ELR (cell line): ENCODE results near the gene TAOK3.

Experiments used
- DNase-seq: peaks from one replicate; pipeline ENCODE4 v3.0.0-alpha.2; 2015; ENCODE audit warnings: low read depth

Gene TAOK3

DNA sequence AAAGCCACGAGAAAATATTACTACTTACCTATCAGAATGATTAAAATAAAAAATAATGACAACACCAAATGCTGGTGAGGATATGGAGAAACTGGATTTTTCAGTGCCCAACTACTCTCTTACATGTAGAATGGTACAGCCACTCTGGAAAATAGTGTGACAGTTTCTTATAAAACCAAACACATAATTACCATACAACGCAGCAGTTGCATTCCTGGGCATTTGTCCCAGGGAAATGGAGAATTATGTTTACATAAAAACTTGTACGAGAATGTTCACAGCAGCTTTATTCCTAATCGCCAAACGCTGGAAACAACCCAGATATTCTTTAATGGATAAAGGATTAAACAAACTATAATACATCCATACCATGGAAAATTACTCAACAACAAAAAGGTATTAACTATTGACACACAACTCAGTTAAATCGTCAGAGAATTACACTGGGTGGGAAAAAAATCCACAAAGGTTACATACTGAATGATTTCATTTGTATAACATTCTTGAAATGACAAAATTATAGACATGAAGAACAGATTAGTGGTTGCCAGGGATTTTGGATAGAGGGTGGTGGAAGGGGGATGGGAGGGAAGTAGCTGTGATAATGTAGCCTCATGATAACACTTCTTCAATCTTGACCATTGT lies 35.4 kb downstream of the TAOK3 start:
- peak; percentile 50 for DNase-seq

DNA sequence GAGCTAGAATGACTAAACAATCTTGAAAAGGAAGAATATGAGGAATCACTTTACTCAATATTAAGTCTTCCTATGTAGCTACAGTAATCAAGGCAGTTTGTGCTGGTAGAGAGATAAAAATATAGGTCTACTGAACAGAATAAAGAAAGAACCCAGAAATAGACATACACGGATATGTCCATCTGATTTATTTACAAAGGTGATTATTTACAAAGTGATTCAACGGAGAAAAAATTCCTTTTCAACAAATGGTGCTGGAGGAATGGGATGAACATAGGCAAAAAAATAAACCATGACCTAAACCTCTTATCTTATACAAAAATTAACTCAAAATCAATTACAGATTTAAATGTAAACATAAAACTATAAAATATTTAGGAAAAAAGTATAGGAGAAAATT lies 36.6 kb downstream of the TAOK3 start:
- no peak for DNase-seq

DNA sequence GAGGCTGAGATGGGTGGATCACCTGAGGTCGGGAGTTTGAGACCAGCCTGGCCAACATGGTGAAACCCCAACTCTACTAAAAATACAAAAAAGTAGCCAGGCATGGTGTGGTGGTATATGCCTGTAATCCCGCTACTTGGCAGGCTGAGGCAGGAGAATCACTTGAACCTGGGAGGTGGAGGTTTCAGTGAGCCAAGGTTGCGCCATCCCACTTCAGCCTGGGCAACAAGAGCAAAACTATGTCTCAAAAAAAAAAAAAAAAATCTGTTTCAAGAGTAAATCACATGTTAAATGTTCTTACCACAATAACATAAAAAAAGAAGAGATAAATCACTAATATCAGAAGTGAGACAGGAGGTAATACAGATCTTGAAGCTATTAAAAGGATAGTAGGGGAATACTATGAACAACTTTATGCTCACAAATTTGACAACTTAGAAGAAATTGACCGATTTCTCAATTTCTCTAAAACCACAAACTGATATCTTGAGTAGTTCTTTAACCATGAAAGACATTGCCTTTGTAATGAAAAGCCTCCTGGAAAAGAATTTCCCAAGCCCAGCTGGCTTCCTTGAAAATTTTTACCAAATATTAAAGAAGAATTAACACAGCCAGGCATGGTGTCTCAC lies 37.7 kb downstream of the TAOK3 start:
- DNase-seq: no peak

DNA sequence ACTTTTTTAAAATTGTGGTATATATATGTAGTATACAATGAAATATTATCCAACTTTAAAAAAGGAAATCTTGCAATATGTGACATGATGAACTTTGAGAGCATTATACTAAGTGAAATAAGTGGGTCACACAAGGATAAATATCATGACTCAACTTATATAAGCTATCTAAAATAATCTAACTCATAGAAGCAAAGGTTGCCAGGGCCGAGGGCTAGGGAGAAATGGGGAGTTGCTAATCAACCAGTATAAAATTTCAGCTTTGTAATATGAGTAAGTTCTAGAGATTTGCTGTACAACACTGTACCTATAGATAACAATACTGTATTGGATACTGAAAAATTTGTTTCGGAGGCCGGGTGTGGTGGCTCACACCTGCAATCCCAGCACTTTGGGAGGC lies 38.5 kb downstream of the TAOK3 start:
- no peak for DNase-seq

DNA sequence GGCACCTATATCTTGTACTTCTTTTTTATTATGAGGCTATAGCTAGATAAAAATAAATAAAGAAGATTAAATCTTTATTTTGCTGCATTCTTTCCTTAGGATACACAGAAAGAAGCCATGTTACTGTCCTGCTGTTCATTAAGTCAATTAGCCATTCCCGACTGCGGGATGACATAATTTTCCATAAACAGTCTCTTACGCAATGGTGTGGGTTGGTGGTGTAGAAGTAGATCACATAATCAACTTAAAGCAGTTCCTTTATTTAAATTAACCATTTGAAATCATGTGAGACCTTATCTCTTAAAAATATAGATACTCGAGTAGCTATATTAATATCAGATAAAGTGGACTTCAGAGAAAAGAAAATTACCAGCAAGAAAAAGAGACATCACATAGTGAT lies 40.2 kb downstream of the TAOK3 start:
- no peak for DNase-seq

DNA sequence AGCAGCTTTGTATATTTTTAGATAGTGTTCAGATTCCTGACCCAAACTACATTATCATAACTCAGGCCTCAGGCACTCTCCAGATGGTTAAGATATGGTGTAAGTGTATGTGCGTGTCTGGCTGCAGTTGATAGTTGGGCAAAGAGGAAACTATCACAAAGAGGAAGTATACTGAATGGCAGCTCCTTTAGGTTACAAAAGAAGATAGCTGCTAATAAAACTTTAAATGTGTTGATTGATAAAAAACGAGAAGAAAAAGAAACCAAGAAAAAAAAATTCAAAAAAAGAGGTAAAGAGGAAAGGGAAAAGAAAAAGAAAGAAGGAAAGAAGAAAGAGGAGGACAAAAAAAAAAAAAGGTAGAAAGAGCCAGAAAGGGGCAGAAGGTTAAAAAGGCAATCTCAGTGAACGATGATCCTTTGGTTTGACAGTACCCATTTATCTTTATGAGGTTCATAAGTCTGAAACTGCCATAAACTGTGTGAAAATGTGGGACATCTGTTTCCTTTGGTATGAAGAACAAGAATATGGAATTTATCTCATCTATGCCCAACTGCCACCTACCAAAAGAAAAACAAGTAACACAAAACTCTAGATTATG lies 42.2 kb downstream of the TAOK3 start:
- DNase-seq: peak; percentile 72

DNA sequence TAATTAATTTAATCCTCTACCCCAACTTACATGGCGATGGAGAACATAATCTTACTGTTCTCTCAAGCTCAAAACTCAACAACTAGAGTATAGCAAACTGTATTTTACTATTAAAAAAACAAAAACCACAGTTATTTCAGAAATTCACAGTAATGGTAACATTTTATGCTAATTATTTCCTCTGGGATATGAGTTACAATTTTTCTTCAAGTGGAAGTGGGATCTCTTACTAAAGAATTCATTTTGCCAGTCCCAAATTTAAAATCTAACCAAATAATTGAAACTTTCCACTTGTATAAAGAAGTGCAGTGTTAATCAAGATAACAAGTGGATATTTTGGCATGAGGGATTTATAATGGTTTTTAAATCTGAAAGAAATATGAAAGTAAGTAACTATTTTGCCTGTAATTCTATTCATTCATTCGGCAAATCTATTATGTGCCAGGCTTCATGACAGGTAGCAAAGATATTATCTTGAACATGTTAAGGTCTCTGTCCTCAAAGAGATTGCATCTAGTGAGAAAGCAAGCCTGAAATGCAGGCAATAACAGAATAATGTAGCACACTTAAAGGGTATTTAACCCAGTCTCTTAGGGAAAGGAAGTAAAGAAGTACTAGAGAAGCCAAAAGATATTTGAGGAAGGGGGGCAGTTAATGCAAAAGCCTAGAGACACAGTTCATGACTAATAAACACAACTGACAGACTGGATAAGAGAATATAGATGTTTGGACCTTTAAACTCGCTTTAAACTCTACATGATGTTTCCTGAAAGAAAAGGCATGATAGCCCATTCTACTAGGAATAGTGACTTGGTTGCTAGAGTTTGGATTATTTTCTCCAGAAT lies 44.0 kb downstream of the TAOK3 start:
- DNase-seq: peak; percentile 34

DNA sequence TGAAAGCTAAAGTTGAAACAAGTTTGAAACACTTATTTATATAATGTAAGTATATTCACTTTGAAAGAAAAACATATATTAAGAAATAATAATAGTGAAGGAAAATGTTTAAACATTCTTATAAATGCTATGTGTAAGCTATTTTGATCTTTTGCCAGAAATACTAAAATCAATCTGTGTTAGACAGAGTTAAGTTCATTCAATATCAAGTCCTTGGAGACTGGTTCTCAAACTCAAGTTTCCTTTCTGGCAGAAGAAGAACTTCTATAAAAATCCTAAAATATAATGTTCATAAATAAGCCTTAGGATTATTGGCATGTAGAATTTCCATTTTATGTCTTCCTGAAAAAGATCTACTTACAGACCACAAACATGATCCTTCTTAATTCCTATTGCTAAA lies 45.3 kb downstream of the TAOK3 start:
- no peak for DNase-seq

DNA sequence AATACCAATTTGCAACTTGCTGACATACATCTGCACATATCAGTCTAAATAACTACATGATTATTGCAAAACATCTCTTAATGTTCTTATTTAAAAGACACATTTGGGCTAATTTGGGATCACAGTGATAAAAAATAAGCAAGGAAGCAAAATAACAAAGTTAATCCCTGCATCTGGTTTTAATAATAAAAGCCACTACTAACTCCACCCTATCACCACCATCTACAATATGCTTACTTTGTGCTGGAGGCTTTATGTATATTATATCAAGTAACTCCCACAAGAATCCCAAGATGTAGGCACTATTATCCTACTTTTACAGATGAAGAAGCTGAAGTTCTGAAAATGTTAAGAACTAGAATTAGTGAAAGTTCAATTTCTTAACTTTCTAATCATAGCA lies 45.7 kb downstream of the TAOK3 start:
- DNase-seq: no peak

DNA sequence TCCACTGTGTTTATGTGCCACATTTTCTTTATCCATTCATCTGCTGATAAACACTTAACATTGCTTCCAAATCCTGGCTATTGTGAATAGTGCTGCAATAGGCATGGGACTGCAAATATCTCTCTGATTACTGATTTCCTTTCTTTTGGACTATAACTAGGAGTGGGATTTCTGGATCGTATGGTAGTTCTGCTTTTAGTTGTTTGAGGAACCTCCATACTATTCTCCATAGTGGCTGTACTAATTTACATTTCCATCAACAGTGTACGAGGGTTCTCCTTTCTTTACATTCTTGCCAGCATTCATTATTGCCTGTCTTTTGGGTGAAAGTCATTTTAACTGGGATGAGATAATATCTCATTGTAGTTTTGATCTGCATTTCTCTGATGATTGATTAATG lies 47.6 kb downstream of the TAOK3 start:
- DNase-seq: no peak

DNA sequence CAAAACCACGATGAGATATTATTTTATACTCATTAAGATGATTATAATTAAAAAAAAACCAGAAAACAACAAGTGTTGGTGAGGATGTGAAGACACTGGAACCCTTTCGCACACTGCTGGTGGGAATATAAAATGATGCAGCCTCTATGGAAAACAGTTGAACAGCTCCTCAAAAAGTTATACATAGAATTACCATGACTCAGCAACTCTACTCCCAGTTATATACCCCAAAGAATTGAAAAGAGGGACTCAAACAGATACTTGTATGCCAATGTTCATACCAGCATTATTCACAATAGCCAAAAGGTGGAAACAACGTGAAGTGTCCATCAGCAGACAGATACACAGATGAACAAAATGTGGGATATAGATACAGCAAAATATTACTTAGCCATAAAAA lies 53.1 kb downstream of the TAOK3 start:
- no peak for DNase-seq

DNA sequence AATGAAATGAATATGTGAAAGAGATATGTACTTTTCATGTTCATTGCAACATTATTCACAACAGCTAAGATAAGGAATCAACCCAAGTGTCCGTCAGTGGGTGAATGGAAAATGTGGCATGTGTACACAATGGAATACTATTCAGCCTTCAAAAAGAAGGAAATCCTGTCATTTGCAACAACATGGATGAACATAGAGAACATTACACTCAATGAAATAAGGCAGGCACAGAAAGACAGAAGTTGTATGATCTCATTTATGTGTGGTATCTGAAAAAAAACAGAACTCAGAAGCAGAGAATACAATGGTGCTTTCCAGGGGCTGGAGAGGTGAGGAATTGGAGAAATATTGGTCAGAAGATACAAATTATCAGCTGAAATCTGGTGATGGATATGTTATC lies 54.0 kb downstream of the TAOK3 start:
- no peak for DNase-seq

DNA sequence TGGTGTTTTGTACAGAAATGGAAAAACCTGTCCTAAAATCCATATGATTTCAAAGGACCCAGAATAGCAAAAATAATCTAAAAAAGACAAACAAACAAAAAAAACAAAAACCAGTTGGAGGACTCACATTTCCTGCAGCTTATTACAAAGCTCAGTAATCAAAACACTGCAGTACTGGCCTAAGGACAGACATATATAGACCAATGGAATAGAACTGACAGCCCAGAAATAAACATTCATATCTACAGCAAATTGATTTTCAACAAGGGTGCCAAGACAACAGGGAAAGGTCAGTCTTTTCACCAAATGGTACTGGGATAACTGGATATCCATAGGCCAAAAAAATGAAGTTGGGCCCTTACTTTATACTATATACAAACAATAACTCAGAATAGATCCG lies 55.0 kb downstream of the TAOK3 start:
- no peak for DNase-seq

DNA sequence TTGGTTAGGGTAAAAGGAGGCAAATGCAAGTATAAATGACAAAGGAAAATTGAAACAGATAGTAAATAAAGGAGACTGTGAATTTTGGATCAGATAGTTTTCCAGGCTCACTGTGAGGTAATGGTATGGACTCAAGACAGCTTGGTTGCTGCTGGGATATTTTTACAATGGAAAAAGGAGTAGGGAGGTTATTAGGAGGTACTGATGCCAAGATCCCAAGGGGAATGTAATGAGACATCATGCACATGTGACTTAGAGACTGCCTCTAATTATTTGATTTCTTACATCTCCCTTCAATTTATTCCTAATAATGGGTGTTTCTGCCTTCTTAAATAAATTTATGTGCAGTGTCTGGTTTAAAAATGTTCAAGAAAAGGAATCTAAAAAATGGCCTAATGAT lies 56.9 kb downstream of the TAOK3 start:
- no peak for DNase-seq

DNA sequence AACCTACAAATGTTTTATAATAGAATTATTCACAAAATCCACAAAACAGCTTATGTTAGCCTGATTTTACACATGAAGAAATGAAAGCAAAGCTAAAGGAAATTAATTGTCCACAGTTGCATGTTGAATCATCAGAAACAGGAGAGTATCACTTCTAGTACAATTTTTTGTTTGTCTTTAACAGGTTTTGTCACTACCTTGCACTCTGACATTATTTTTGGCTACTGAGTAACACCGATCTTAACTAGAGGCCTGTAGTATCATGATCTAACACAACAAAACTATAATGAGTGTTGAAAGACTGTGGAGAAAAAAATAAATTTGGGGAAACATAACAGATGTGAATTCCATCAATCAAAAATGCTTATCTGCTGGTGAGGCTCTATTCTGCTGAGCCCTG lies 60.1 kb downstream of the TAOK3 start:
- DNase-seq: no peak

DNA sequence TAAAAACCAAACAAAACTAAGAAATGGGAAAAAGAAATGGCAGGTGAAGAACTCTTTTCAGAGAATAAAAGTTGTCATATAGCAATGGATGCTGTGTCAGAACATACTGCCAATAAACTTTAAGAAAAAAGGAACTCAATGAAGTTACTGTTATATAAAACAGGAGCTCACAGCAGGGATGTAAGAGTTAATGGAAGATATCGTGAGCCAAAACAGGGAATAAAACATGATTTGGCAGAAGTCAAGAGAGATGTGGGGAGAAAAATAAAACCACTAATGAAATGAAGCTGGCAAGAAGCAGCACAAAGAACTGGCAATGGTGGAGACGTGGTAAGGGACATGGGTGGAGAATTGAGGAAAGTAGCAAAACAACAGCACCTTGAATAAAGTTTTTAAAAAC lies 61.0 kb downstream of the TAOK3 start:
- no peak for DNase-seq

DNA sequence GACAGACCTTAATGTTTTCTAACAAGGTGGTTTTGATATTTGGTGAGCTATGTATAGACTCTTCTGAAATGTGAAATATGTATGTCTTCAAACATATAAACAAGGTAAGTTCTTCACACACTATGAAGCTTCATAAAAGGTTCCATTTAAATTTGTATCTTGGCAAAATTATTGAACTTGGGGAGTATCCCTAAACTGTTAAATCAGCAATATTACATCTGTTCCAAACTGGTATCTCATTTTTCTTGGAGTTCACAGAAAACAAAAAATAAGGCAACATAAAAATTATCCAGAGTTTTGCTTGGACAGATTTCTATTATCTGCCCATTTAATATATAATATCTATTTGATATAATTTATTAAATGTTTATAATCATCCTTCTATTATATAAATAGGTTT lies 62.4 kb downstream of the TAOK3 start:
- DNase-seq: no peak

DNA sequence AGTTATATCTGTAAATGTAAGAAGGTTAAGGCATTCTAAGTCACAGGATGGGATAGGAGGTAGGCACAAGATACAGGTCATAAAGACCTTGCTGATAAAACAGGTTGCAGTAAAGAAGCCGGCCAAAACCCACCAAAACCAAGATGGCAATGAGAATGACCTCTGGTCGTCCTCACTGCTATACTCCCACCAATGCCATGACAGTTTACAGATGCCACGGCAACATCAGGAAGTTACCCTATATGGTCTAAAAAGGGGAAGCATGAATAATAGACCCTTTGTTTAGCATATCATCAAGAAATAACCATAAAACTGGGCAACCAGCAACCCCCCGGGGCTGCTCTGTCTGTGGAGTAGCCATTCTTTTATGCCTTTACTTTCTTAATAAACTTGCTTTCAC lies 64.7 kb downstream of the TAOK3 start:
- peak; percentile 88 for DNase-seq

DNA sequence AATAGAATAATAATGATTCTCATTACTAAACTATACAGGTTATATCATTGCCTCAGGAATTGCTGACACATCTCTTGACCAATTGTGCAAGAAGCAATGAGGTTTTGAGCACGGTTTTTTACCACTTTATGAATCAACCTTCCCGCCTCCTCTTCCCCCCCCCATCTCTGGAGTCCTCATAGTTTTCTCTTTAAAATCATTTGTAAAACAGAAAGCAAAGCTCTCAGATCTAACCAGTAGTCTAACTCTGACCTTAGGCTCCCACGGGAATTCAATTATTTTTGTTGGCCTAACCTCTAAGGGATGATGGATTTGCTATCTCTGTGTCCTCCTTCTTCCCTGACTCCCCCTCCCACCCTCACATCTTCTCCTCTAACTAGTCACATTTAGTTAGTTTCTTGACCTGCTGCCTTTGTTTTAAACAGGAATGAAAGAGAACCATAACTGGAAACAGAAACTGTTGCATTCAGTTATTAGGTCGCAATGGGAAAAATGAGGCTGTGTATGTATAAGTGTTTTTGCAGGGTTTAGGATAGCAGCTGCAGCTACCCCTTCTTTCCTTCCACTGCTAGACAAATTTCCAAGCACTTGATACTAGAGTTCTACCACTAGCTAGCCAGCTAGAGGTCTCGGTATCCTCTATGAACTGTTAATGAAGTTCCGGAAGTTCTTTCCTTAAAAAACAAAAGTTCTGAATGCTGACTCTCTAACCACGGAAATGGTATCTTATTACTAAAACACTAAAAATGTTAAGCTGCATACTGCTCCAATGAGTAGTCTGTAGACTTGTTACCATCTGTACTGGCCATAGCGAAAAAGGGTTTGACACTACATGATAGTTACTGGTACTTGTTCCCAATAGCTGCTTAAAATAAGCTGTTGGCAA lies 65.4 kb downstream of the TAOK3 start:
- peak; percentile 96 for DNase-seq

DNA sequence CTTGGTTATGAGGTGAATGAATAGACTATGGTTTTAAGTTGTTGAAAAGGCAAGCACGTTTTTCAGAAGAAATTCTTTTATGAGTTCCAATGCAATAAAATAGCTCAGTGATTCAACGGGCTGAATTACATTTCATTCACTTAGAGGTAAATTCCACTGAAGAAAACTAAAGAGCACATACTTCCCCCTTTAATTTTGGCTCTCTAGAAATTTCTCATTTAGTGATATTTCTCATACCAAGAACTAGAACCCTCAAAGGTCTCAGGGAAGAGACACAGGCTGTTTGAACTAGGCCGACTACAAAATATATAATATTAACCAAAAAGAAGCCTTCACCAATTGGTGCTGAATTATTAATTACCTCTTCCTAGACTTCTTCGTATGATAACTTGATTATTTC lies 68.6 kb downstream of the TAOK3 start:
- DNase-seq: no peak

DNA sequence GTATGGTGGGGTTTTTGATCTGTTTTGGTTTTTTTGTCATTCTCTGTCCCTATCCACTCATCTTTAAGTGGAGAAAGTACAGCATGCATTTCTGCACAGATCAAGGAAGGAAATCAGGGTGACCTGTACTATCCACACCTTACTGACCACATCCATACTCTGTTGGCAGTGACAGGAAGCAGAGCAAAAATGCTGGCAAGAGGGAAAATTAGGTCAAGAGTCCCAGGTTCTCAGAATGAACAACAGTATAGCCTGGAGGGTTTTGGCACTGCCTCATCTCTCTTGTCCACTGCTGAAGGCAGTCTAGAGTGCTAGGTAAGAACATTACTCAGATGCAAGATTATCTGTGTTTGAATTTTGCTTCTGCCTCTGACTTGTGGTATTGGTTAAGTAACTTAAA lies 70.7 kb downstream of the TAOK3 start:
- DNase-seq: peak; percentile 89
